Activated CD4-positive, alpha-beta T cell treated with anti-CD3 and anti-CD28 coated beads, Interleukin-2, amount 50 U/mL, for 1 hour (primary cell): ENCODE results near the gene LGR5.

Experiments
- DNase-seq: peaks from one replicate; pipeline ENCODE4 v3.0.0-alpha.2; 2020

The LGR5 gene

DNA sequence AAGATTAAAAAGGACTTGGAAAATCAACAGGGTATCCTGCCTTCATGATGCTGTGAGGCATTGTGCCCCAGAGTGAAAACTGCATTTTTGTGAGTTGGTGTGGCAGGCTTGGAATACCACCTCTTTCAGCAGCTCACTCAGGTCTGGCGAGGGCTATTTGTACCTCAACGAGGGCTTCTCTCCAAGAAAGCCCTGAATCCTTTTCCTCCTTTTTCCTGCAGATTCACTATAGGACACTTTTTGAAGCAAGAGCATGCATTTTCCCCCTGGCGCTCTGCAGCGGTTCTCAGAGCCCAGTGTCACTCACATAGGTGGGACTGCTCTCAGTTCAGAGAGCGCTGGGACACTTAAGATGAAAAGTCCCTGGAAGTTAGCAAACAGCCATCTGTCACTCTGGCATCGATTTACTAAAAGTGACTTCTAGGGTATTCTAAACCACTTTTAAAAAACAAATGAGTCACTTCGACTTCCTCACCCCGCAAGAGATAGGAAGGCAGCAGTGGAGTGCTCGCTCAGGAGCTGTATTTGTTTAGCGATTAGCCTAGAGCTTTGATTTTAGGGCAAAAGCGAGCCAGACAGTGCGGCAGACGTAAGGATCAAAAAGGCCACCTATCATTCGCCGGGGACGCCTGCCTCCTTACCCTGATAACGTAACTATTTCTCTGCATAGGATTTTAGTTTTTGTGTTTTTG lies 782 bp upstream of the LGR5 start:
- no peak for DNase-seq

GRCh38 chr12:71439362-71439612 lies 311 bp upstream of the LGR5 start:
- no peak for DNase-seq

- no peak for DNase-seq
Observed at GRCh38 chr12:71440345-71440762, 756 bp downstream of the LGR5 start.

DNA sequence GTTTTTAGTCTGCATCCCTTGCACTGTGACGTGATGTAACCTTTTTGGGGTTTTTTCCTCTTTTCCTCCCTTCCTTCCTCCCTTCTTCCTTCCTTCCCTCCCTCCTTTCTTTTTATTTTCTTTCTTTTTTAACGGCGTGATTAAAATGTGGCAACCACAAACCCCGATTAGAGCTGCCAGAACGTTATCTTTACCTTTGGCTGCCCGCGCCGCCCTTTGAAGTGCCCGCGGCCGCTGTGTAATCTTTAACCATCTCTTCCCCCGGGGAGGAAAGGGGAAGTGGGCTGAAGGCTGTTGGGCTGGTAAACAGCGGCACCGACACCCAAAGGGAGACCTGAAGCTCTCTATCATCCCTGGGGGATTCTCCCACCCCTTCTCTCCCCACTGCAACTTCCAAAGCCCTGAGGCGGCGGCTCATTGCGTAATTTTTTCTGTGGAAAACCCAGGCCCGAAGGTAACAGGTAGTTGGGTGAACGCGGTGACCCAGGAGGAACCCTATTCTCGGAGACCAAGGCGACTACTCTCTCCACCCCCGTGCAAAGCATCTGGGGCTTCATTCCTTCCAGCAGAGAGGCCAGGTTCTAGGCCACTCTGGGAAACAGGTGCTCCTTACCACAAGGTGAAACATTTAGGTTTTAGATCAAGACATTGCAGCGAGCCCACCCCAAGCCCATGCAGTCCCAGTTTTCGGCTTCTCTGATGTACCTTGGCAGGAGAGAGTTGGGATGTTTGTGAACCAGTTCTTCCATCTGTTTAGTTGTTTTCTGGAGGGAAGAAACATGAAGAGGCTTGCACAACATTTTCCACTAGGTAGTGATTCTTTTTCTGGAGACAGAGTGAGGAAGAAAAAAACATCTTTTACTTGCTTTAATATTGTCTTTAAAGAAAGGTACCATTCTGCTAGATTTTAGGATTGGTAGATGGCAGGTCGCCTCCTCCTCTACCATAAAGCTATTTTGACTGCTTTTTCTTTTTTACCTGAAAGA lies 1.5 kb downstream of the LGR5 start:
- no peak for DNase-seq

DNA sequence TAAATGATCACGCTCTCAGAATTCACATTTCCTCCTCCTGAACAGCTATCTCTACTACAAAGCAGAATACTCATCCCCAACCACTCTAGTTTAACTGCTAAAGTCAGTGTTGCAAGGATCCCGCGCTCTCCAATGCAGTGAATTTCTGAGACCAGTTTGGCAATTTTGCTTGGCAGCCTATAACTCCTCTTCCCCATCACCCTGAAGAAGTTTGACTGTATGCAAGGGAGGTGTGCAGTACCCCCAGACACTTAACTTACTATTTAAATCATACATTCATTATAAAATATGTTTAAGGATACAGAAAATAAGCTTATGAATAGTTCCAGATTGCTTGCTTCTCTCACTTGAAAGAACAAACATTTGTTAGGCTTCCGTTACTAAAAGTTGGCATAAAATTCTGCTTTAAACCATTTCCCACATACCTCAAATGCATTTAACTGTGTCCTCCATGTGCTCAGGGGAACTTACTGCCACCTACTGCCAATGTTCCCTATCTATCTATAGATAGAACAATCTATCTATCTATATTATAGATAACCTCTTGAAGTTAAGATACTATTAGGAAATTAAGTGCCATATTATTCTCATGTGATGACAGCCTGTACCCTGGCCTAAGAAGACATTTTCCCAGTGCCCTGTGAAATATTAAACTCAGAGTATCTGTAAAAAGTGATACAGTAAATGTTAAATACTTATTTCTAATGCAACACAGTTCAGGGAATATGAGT lies 2.4 kb downstream of the LGR5 start:
- no peak for DNase-seq

- DNase-seq = no peak
Observed at GRCh38 chr12:71442567-71442931, 3.0 kb downstream of the LGR5 start.

GRCh38 chr12:71445071-71445470 lies 5.5 kb downstream of the LGR5 start:
- DNase-seq = no peak

GRCh38 chr12:71447691-71448132 lies 8.1 kb downstream of the LGR5 start:
- no peak for DNase-seq

- no peak for DNase-seq
Observed at GRCh38 chr12:71448150-71448581, 8.6 kb downstream of the LGR5 start.

GRCh38 chr12:71449373-71450070 lies 9.9 kb downstream of the LGR5 start:
- DNase-seq = no peak

DNA sequence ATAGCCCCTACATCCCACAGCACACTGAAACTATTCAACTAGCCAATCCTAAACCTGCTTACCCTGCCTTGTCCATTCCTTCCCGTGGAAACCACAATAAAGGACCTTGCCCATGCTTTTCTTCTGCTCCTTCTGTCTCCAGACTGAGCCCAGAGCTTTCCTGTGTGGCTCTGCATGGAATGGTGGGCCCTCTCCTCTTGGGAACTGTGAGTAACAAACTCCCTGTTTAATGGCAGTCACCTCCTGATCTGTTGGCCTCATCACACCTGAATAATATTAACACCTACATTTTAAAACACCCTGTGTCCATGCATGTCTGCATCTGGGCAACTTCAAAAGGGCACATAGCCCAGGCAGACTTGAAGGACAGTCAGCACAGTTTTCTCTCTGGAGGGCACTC lies 12.4 kb downstream of the LGR5 start:
- no peak for DNase-seq

DNA sequence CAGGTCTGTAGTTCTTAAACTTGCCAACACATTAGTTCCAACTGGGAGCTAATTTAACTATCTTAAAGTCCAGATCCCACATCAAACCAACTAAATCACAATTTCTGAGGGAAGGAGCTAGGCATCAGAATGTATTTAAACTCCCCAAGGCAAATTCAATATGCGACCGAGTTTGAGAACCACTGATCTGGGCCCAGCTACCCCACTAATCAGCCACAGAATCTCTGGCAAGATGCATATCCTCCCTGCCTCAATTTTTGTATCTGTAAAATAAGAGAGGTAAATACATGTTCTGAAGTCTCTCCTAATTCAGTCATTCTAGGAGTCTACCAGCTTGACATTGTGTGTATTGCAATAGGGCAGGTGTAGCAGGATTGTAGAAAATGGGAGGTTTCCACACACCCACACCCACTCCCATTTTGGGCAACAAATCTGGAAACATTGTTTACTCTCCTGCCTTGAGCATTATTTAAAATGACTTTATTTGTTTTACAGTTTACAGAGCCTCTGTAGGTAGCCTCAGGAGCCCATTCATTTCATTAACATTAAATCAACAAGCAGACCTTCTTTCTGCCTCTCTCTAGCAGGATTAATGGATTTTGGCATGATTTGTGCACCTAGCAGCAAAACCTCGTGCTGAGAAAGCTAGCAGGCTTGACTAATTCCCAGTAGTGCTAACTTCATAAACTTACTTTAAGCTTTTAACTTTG lies 15.6 kb downstream of the LGR5 start:
- no peak for DNase-seq

- no peak for DNase-seq
Observed at GRCh38 chr12:71456316-71456715, 16.7 kb downstream of the LGR5 start.

- no peak for DNase-seq
Observed at GRCh38 chr12:71456990-71457389, 17.4 kb downstream of the LGR5 start.

- no peak for DNase-seq
Observed at GRCh38 chr12:71460318-71460717, 20.7 kb downstream of the LGR5 start.

DNA sequence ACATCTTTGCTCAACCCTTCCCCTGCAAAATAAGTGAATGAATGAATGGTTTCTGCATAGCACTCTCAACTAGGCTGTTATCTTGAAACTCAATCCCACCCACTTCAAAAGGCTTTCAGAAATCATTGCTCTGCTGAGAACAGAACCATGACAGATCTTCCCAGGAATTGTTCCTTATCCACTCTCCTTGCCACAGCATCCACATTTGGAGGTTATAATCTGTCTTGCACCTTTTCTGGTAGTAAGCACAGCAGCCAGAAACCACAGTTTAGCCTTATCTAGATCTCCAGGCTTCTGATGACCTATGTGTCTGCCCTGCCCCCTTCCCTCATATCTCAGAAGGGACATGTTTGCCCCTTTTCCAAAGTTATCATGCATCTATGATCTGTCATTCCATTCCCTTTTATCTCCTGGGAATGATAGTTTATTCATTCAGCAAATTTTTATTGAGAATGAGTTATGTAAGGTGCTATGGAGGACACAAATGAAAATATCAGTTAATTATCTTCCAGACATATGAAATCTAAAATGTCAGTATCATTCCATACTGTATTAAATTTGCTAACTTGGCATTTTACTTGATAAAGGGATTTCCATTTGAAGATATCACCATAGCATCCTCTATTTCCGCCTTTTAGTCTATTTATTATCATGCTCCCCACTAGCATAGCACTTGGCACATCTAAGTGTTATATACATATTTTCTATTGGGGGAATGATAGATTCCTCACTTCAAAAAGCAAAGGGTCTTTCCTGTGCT lies 21.4 kb downstream of the LGR5 start:
- DNase-seq = no peak

DNA sequence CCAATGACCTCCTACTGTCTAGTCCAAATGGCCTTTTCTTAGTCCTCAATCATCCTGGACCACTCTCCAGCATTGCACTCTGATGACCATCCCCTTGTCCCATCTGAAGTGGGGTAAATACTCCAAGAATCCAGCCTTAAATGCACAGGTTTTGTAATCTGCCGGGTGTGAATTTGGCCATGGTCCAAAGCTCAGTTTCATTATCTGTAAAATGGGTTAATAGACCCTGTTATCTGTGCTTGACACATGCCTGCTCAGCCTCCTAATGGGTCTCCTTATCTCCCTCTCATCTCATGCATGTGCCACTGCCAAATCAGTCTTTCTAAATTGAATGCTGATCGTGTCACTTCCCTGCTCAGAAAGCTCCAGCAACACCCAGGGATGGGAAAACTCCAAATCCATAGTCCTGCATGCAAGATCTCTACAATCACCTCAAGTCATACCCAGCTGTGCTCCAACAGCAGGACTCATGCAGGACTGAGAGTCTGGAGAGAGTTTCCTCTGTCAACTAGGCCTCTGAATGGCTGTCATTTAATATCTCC lies 22.3 kb downstream of the LGR5 start:
- DNase-seq = no peak

GRCh38 chr12:71465796-71466195 lies 26.2 kb downstream of the LGR5 start:
- no peak for DNase-seq

DNA sequence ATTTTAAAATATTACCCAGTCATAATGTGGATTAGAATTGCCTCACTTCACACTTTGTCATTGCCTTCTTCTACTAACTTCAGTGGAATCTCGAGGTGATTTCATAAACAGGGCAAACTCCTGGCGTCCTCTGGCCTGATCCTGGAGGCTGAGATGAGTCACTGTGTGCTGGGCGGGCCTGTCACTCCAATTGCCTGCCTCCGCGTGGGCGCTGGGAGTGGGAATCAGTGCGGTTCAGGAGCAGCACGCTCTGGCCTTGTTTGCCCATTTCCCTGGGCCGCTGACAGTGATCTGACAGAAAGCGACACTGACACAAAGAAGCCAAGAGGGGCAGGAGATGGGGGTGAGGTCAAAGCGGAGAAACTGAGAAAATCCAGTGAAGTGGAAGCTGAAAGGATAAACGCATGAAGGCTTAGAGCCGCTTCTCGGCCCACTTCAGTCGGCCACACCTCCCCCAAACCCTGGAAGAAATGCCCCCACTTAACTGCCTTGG lies 29.7 kb downstream of the LGR5 start:
- no peak for DNase-seq

- DNase-seq = no peak
Observed at GRCh38 chr12:71472441-71472911, 32.9 kb downstream of the LGR5 start.

- DNase-seq = no peak
Observed at GRCh38 chr12:71474791-71475190, 35.2 kb downstream of the LGR5 start.
